Right lung (tissue), 5 donors: Measurements from ENCODE around the gene ZNHIT6. TPM values are rescaled to one million over a fixed set of nuclear protein-coding genes. Genes with fewer than 3 reads are reported as not detected.
"Not testable (repeated sequence)": the region's sequence is repeated elsewhere in the genome, so short reads cannot be mapped to it uniquely, and the experiment has no call there.

Source experiments
- DNase-seq, 2 donors: peaks; one replicate each; pipeline ENCODE4 v3.0.0-alpha.2; 2013
- polyA plus RNA-seq, 5 donors: library from polyadenylated mRNA; unstranded; fragments of 120-200 nt; gene quantifications; one replicate each; pipeline versions ENCODE4 v1.2.1 to v1.2.3, GENCODE V29; 2013; ENCODE audit warnings: inconsistent platforms in 1 of 5, low replicate concordance in 1 of 5; ENCODE audit not compliant: insufficient read length in 5 of 5, insufficient read depth in 1 of 5

ZNHIT6 gene
- polyA plus RNA-seq, 5 donors, result 24.4 to 33.1 (median 30.2) TPM

- no peak for DNase-seq
Measured at GRCh38 chr1:85677656-85678055, 30.6 kb downstream of the ZNHIT6 start.

- DNase-seq, result no peak
Measured at GRCh38 chr1:85672031-85672660, 36.1 kb downstream of the ZNHIT6 start.

GRCh38 chr1:85665932-85666331 lies 42.3 kb downstream of the ZNHIT6 start:
- no peak for DNase-seq

- no peak for DNase-seq
Measured at GRCh38 chr1:85663382-85663781, 44.9 kb downstream of the ZNHIT6 start.

- DNase-seq, result no peak
Measured at GRCh38 chr1:85661767-85662166, 46.5 kb downstream of the ZNHIT6 start.

GRCh38 chr1:85660541-85660940 lies 47.7 kb downstream of the ZNHIT6 start:
- no peak for DNase-seq

- no peak for DNase-seq
Measured at GRCh38 chr1:85659174-85659573, 49.1 kb downstream of the ZNHIT6 start.

- DNase-seq, result no peak
Measured at GRCh38 chr1:85656948-85657347, 51.3 kb downstream of the ZNHIT6 start.

- no peak for DNase-seq
Measured at GRCh38 chr1:85656256-85656655, 52.0 kb downstream of the ZNHIT6 start.

- no peak for DNase-seq
Measured at GRCh38 chr1:85655315-85655714, 52.9 kb downstream of the ZNHIT6 start.

- no peak for DNase-seq
Measured at GRCh38 chr1:85654066-85654782, 54.0 kb downstream of the ZNHIT6 start.

- no peak for DNase-seq
Measured at GRCh38 chr1:85652327-85652726, 55.9 kb downstream of the ZNHIT6 start.

- no peak for DNase-seq
Measured at GRCh38 chr1:85650645-85651044, 57.6 kb downstream of the ZNHIT6 start.

- DNase-seq, result no peak
Measured at GRCh38 chr1:85649591-85649990, 58.6 kb downstream of the ZNHIT6 start.

GRCh38 chr1:85641598-85642556 lies 66.4 kb downstream of the ZNHIT6 start:
- DNase-seq, result not testable (repeated sequence)

- not testable (repeated sequence) for DNase-seq
Measured at GRCh38 chr1:85639920-85640319, 68.3 kb downstream of the ZNHIT6 start.

GRCh38 chr1:85638412-85638811 lies 69.8 kb downstream of the ZNHIT6 start:
- DNase-seq, result no peak

- DNase-seq, result no peak
Measured at GRCh38 chr1:85630493-85630892, 77.7 kb downstream of the ZNHIT6 start.

GRCh38 chr1:85629532-85629920 lies 78.7 kb downstream of the ZNHIT6 start:
- no peak for DNase-seq

GRCh38 chr1:85628791-85629531 lies 79.3 kb downstream of the ZNHIT6 start:
- DNase-seq, result peak in 1 of 2 donors; percentile 39

- DNase-seq, result no peak
Measured at GRCh38 chr1:85626818-85627217, 81.4 kb downstream of the ZNHIT6 start.

GRCh38 chr1:85624361-85624760 lies 83.9 kb downstream of the ZNHIT6 start:
- DNase-seq, result no peak
